ENCODE data around the gene GTF2I. TPM values are rescaled to one million over a fixed set of nuclear protein-coding genes. Genes with fewer than 3 reads are reported as not detected.

Gene GTF2I
- total and polyA plus RNA-seq, 10 of the 15 experiments (the other 5 are each of a cell fraction or from before 2014, with no cell fraction given), result 6.7 to 172 (median 96.9) TPM

- no peak for TF ChIP-seq ZBTB11 (CRISPR knock-in tag; IDR thresholded peaks at IDR 0.05)
- no peak for TF ChIP-seq RB1 (IDR thresholded peaks at IDR 0.05; ENCODE audit: borderline replicate concordance)
- TF ChIP-seq MTA3 (IDR thresholded peaks at IDR 0.05; ENCODE audit: borderline replicate concordance, low read length), result no peak
- TF ChIP-seq ZNF622 (IDR thresholded peaks at IDR 0.05), result no peak
- no peak for TF ChIP-seq IKZF2 (IDR thresholded peaks at IDR 0.05)
- TF ChIP-seq NFYB (IDR thresholded peaks at IDR 0.05; ENCODE audit: insufficient read depth, low read depth, low read length), result no peak
- TF ChIP-seq YBX1 (IDR thresholded peaks at IDR 0.05), result no peak
- no peak for TF ChIP-seq POLR2AphosphoS5 (IDR thresholded peaks at IDR 0.05; ENCODE audit: low read length)
- TF ChIP-seq ZSCAN29 (IDR thresholded peaks at IDR 0.05), result no peak
Measured at GRCh38 chr7:74683799-74684198, 26.3 kb downstream of the GTF2I start (continued).

GRCh38 chr7:74684473-74684872 is 27.0 kb downstream of the GTF2I start:
- BruUV-seq (replicated peaks), result no TSS peak
- Histone ChIP-seq H3K9me3 (replicated peaks; ENCODE audit: control insufficient read depth, insufficient read depth, low read length) (no peaks in the 10 kb centered on the region; the same call in 2 of the 3 replicates), H3K9ac (ENCODE audit: control insufficient read depth, insufficient read depth, low read length) (no peak overlapping the region), H3K4me1 (ENCODE audit: control insufficient read depth, insufficient read depth, low read length) (no peaks in the 10 kb centered on the region), H3K36me3 (ENCODE audit: control insufficient read depth in 2 of 2, insufficient read depth in 2 of 2, low read length in 1 of 2) (peaks cover 5 to 17% of the 10 kb centered on the region in 2 experiments; a peak in 3 of 4 replicates), H2AFZ (ENCODE audit: control insufficient read depth, low read depth, low read length) (no peak overlapping the region), H4K20me1 (ENCODE audit: control insufficient read depth, insufficient read depth) (peaks cover 2% of the 10 kb centered on the region), H3K27me3 (replicated peaks in 1 of 2; ENCODE audit: control insufficient read depth in 2 of 2, insufficient read depth in 2 of 2, low read length in 1 of 2) (no peaks in the 10 kb centered on the region), H3K4me2 (ENCODE audit: control insufficient read depth, insufficient read depth) (no peak overlapping the region), H3K79me2 (ENCODE audit: control insufficient read depth, insufficient read depth, low read length) (peaks cover 74% of the 10 kb centered on the region), H3K27ac (ENCODE audit: control insufficient read depth, insufficient read depth) (no peak overlapping the region), H3K4me3 (no peak overlapping the region)
- intact Hi-C loops (cut with micrococcal nuclease; ENCODE audit: unreplicated experiment) (no loop called here), in situ Hi-C loops (cut with MboI) (no loop called here)
- ChIA-PET SMC1A (ENCODE audit: uncharacterized antibody, unreplicated experiment) (no interaction called here), CTCF (no interaction called here), RAD21 (ENCODE audit: unreplicated experiment) (no interaction called here), POLR2A (no interaction called here)
- WGBS (ENCODE audit: insufficient coverage, insufficient replicate concordance, low lambda C conversion rate, missing lambda C conversion rate), result 79% methylated on average over 11 of the region's 11 CpGs
- DNase-seq (ENCODE audit: low read depth, low spot score) (no peak), ATAC-seq (no peak), FAIRE-seq (no peak)
- TF ChIP-seq RCOR1 (conservative IDR thresholded peaks at IDR 0.05; ENCODE audit: low read depth, low read length) (no peak), POLR2A (IDR thresholded peaks at IDR 0.05; ENCODE audit: low read depth, low read length) (0 out of 2 replicates have a peak, but pooled peaks have one; percentile 24)
